ENCODE results near the gene CDK5RAP1.
"Not testable (repeated sequence)": the region's sequence is repeated elsewhere in the genome, so short reads cannot be mapped to it uniquely, and the experiment has no call there.

CDK5RAP1 gene

GRCh38 chr20:33391722-33392415, 9.4 kb downstream of the CDK5RAP1 start:
- H3K36me3 ChIP-seq (ENCODE audit: low read depth): peaks cover 88% of the 10 kb centered on the region
- no peak overlapping the region for H3K27ac ChIP-seq (ENCODE audit: poor library complexity, severe bottlenecking)
- ATAC-seq (ENCODE audit: low read depth): no peak
- no peak overlapping the region for H3K4me3 ChIP-seq (ENCODE audit: severe bottlenecking)
- peaks cover 7% of the 10 kb centered on the region for H3K4me1 ChIP-seq (ENCODE audit: insufficient read depth, poor library complexity, severe bottlenecking)
- DNase-seq (ENCODE audit: low spot score): no peak
- H3K9me3 ChIP-seq (ENCODE audit: severe bottlenecking): no peaks in the 10 kb centered on the region
- no peak for TF ChIP-seq CTCF (IDR thresholded peaks at IDR 0.05; ENCODE audit: poor library complexity, severe bottlenecking)
- no peaks in the 10 kb centered on the region for H3K27me3 ChIP-seq (ENCODE audit: insufficient read depth, poor library complexity, severe bottlenecking)

GRCh38 chr20:33389326-33389725, 12.0 kb downstream of the CDK5RAP1 start:
- ATAC-seq (ENCODE audit: low read depth); H3K4me1 ChIP-seq (ENCODE audit: insufficient read depth, poor library complexity, severe bottlenecking); DNase-seq (ENCODE audit: low spot score); H3K27me3 ChIP-seq (ENCODE audit: insufficient read depth, poor library complexity, severe bottlenecking); H3K27ac ChIP-seq (ENCODE audit: poor library complexity, severe bottlenecking); H3K4me3 ChIP-seq (ENCODE audit: severe bottlenecking); H3K9me3 ChIP-seq (ENCODE audit: severe bottlenecking): not testable (repeated sequence)
- H3K36me3 ChIP-seq (ENCODE audit: low read depth): peaks cover 88% of the 10 kb centered on the region

GRCh38 chr20:33388268-33388667, 13.1 kb downstream of the CDK5RAP1 start:
- ATAC-seq (ENCODE audit: low read depth) (no peak), DNase-seq (ENCODE audit: low spot score) (no peak)
- H3K4me3 ChIP-seq (ENCODE audit: severe bottlenecking): no peak overlapping the region
- no peak overlapping the region for H3K27ac ChIP-seq (ENCODE audit: poor library complexity, severe bottlenecking)
- H3K4me1 ChIP-seq (ENCODE audit: insufficient read depth, poor library complexity, severe bottlenecking): peaks cover 7% of the 10 kb centered on the region
- no peaks in the 10 kb centered on the region for H3K27me3 ChIP-seq (ENCODE audit: insufficient read depth, poor library complexity, severe bottlenecking)
- H3K36me3 ChIP-seq (ENCODE audit: low read depth): peaks cover 86% of the 10 kb centered on the region
- H3K9me3 ChIP-seq (ENCODE audit: severe bottlenecking): no peaks in the 10 kb centered on the region
- no peak for TF ChIP-seq CTCF (IDR thresholded peaks at IDR 0.05; ENCODE audit: poor library complexity, severe bottlenecking)

GRCh38 chr20:33387177-33387576, 14.1 kb downstream of the CDK5RAP1 start:
- Histone ChIP-seq H3K9me3 (ENCODE audit: severe bottlenecking) (no peaks in the 10 kb centered on the region), H3K4me1 (ENCODE audit: insufficient read depth, poor library complexity, severe bottlenecking) (peaks cover 7% of the 10 kb centered on the region), H3K4me3 (ENCODE audit: severe bottlenecking) (no peak overlapping the region), H3K36me3 (ENCODE audit: low read depth) (peaks cover 86% of the 10 kb centered on the region), H3K27me3 (ENCODE audit: insufficient read depth, poor library complexity, severe bottlenecking) (no peaks in the 10 kb centered on the region), H3K27ac (ENCODE audit: poor library complexity, severe bottlenecking) (peak overlapping the region; percentile 21)
- DNase-seq (ENCODE audit: low spot score) (peak; percentile 94), ATAC-seq (ENCODE audit: low read depth) (peak; percentile 99)
- TF ChIP-seq CTCF (IDR thresholded peaks at IDR 0.05; ENCODE audit: poor library complexity, severe bottlenecking): no peak

- peaks cover 86% of the 10 kb centered on the region for H3K36me3 ChIP-seq (ENCODE audit: low read depth)
- no peaks in the 10 kb centered on the region for H3K9me3 ChIP-seq (ENCODE audit: severe bottlenecking)
- no peak for TF ChIP-seq CTCF (IDR thresholded peaks at IDR 0.05; ENCODE audit: poor library complexity, severe bottlenecking)
- peaks cover 7% of the 10 kb centered on the region for H3K4me1 ChIP-seq (ENCODE audit: insufficient read depth, poor library complexity, severe bottlenecking)
- H3K27me3 ChIP-seq (ENCODE audit: insufficient read depth, poor library complexity, severe bottlenecking): no peaks in the 10 kb centered on the region
- peak overlapping the region; percentile 21 for H3K27ac ChIP-seq (ENCODE audit: poor library complexity, severe bottlenecking)
- H3K4me3 ChIP-seq (ENCODE audit: severe bottlenecking): no peak overlapping the region
- no peak for DNase-seq (ENCODE audit: low spot score)
- ATAC-seq (ENCODE audit: low read depth): no peak
These were observed 14.6 kb downstream of the CDK5RAP1 start for GRCh38 chr20:33386673-33387072.
